ENCODE results near the gene NFE2. TPM values are rescaled to one million over a fixed set of nuclear protein-coding genes. Genes with fewer than 3 reads are reported as not detected.

NFE2 gene
- polyA plus RNA-seq, 1 experiment, result 1.0 TPM

DNA sequence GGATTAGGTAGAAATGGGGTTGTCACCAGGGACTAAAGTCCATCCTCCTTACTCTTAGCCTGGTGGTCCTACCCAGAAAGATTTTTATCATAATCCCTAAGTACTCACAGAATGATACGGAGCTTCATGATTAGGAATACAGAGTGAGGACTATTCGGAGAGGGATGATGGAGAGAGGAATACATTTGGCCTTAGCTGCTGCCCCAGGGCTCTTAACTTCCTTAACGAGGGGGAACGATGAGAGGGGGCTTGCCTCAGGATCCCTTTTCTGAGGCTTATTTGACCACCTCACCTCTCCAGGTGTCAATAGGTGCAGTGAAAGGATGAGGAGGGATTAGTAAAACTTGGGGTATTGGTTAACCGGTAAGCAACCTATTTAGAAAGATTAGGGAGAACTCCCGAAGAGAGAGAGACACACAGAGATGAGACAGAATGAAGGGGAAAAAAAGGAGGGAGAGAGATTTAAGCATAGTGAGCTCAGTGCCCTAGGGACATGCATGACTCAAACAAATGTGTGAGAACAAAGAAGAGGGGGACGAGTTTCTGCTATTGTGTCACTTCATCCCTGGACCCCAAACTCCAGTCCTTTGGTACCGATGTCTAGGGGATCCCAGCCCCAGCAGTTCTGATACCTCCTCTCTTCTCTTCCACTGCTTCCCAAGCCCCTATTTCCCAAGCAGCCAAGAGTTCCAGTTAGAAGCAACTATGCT is 1.1 kb downstream of the NFE2 start:
- POLR2A ChIA-PET, result interaction anchor here (0.8 kb wide), 1 partner anchor 20 kb away, joined by 4 read pairs; the partner anchor contains the start of gene CBX5
- Histone ChIP-seq H3K36me3 (ENCODE audit: control insufficient read depth, insufficient read depth, low read length) (no peaks in the 10 kb centered on the region), H3K27me3 (ENCODE audit: control insufficient read depth, insufficient read depth, low read length) (peaks cover 13% of the 10 kb centered on the region), H3K4me3 (ENCODE audit: low read depth, low read length) (no peak overlapping the region)
- no peak for DNase-seq (ENCODE audit: low read depth)
- TF ChIP-seq, protein P1, sequence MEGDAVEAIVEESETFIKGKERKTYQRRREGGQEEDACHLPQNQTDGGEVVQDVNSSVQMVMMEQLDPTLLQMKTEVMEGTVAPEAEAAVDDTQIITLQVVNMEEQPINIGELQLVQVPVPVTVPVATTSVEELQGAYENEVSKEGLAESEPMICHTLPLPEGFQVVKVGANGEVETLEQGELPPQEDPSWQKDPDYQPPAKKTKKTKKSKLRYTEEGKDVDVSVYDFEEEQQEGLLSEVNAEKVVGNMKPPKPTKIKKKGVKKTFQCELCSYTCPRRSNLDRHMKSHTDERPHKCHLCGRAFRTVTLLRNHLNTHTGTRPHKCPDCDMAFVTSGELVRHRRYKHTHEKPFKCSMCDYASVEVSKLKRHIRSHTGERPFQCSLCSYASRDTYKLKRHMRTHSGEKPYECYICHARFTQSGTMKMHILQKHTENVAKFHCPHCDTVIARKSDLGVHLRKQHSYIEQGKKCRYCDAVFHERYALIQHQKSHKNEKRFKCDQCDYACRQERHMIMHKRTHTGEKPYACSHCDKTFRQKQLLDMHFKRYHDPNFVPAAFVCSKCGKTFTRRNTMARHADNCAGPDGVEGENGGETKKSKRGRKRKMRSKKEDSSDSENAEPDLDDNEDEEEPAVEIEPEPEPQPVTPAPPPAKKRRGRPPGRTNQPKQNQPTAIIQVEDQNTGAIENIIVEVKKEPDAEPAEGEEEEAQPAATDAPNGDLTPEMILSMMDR (IDR thresholded peaks at IDR 0.05; ENCODE audit: insufficient read depth, low read depth, low read length), result no peak
- CTCF ChIA-PET, result interaction anchor here (0.6 to 3.5 kb wide), 17 partner anchors 10 to 274 kb away, joined by 3 to 17 read pairs (median 5); partner anchors contain the start of genes CBX5, COPZ1 and HNRNPA1

DNA sequence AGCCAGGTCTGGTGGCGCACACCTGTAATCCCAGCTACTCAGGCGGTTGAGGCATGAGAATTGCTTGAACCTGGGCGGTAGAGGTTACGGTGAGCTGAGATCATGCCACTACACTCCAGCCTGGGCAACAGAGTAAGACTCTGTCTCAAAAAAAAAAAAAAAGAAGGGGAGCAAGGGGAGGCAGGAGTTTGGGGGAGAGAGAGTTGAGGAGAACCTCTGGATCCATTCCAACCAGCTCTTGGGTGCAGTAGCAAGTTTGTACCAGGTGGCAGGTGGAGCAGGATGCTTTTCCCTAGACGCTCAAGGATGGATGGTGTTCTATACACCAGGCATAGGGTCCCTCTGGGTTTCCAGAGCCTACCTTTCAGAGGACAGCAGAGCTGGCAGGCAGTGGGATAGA is 1.9 kb downstream of the NFE2 start:
- CTCF ChIA-PET, result interaction anchor here (0.8 to 3.5 kb wide), 12 partner anchors 10 to 126 kb away, joined by 3 to 17 read pairs (median 6); partner anchors contain the start of genes CBX5 and HNRNPA1
- POLR2A ChIA-PET, result interaction anchor here (0.8 kb wide), 1 partner anchor 19 kb away, joined by 4 read pairs; the partner anchor contains the start of gene CBX5
- H3K27me3 ChIP-seq (ENCODE audit: control insufficient read depth, insufficient read depth, low read length), result peaks cover 13% of the 10 kb centered on the region
- H3K36me3 ChIP-seq (ENCODE audit: control insufficient read depth, insufficient read depth, low read length), result no peaks in the 10 kb centered on the region
- H3K4me3 ChIP-seq (ENCODE audit: low read depth, low read length), result no peak overlapping the region
- TF ChIP-seq, protein P1 (IDR thresholded peaks at IDR 0.05; ENCODE audit: insufficient read depth, low read depth, low read length), result no peak
- DNase-seq (ENCODE audit: low read depth), result no peak

DNA sequence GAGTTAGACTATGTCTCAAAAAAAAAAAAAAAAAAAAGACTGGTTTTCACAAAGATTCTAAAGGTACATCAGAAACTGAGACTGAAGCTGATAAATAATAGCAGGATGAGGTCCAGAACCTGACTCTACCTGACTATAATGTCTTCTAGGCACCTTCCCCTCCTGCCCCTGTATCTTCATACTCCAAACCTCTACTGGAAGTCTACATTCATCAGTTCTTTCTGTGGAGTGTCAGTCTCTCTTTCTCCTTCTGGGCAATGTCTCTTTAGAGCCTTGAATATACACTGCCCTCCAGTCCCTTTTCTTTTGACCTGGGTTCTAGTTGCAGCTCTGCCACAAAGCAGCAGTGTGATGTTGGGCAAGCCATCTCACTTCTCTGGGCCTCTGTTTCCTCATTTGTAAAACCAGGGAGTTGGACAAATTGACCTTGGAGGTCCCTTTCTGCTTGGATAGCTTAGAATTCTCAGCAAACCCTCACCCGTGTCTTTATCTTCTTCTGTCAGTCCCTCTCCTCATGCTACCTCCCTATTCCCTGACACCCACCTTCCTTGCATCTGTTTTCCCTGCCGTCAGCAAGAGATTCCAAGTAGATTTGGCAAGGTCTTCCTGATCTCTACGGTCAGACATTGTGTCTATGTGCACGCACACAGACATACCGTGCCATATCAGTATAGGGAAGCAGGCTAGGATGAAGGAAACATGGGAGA is 4.3 kb downstream of the NFE2 start:
- no peak for DNase-seq (ENCODE audit: low read depth)
- ChIA-PET CTCF (interaction anchor here (0.8 to 8.1 kb wide), 5 partner anchors 10 to 74 kb away, joined by 3 to 86 read pairs (median 4); no protein-coding TSS in a partner anchor), POLR2A (no interaction called here)
- H3K27me3 ChIP-seq (ENCODE audit: control insufficient read depth, insufficient read depth, low read length), result peaks cover 8% of the 10 kb centered on the region
- TF ChIP-seq, protein P1 (IDR thresholded peaks at IDR 0.05; ENCODE audit: insufficient read depth, low read depth, low read length), result no peak
- H3K4me3 ChIP-seq (ENCODE audit: low read depth, low read length), result no peak overlapping the region
- H3K36me3 ChIP-seq (ENCODE audit: control insufficient read depth, insufficient read depth, low read length), result no peaks in the 10 kb centered on the region

DNA sequence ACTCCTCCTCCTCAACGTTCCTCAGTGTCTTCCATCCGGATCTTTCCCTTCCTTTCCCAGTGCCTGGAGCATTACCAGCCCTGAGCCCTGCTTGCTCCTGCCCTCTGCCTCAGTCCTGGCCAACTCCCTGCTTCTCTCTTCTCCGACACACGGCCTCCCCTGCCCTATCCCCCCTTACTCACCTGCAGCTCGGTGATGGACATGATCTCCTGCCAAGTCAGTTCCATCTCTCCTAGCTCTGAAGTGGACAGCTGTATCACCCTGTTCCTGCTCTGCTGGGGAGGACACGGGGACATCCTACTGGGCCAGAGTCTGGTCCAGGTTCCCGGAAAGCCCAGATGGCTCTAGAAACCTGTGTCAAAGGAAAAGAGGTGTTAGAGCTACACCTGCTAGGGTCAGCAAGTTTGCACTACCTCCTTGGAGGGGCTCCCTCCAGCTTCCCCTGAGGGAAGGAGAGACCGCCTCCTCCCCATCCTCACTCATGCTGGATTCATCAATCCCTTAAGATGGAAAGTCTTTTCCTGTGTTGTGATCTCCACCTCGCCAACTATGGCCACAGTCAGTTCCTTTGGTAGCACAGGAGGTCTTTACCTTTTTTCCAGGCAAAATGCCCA is 5.8 kb downstream of the NFE2 start:
- ChIA-PET POLR2A (no interaction called here), CTCF (interaction anchor here (0.7 to 8.1 kb wide), 21 partner anchors 8 to 85 kb away, joined by 3 to 86 read pairs (median 3); partner anchors contain the start of genes COPZ1 and HNRNPA1)
- no peak overlapping the region for H3K4me3 ChIP-seq (ENCODE audit: low read depth, low read length)
- H3K36me3 ChIP-seq (ENCODE audit: control insufficient read depth, insufficient read depth, low read length), result no peaks in the 10 kb centered on the region
- TF ChIP-seq, protein P1 (IDR thresholded peaks at IDR 0.05; ENCODE audit: insufficient read depth, low read depth, low read length), result no peak
- peaks cover 3% of the 10 kb centered on the region; the same call in 1 of the 2 replicates for H3K27me3 ChIP-seq (ENCODE audit: control insufficient read depth, insufficient read depth, low read length)
- no peak for DNase-seq (ENCODE audit: low read depth)

Measured in BJ (cell line).